Panc1 (cell line): ENCODE data around the gene PTPRF.

Experiments
- POLR2AphosphoS5 ChIP-seq: IDR thresholded peaks from 2 replicates; pipeline ENCODE4 v1.6.1; 2012; ENCODE audit warnings: mild to moderate bottlenecking, low read depth, low read length, moderate library complexity
- REST ChIP-seq, 2 experiments: IDR thresholded peaks; 2 replicates each; pipeline ENCODE4 v1.6.1; 2011 to 2012; ENCODE audit warnings: low read depth in 2 of 2, control low read depth in 1 of 2, low read length in 1 of 2, mild to moderate bottlenecking in 1 of 2, moderate library complexity in 1 of 2; ENCODE audit not compliant: insufficient read depth in 1 of 2
- SIN3A ChIP-seq: IDR thresholded peaks from 2 replicates; pipeline ENCODE4 v1.6.1; 2012; ENCODE audit warnings: low read depth, mild to moderate bottlenecking, low read length, moderate library complexity, borderline replicate concordance; ENCODE audit not compliant: insufficient read depth
- TF ChIP-seq, protein P1 (sequence below): fragments of 450-650 bp; IDR thresholded peaks from 2 replicates; pipeline ENCODE4 v1.5.1; 2017; ENCODE audit warnings: mild to moderate bottlenecking

GRCh38 chr1:43531906-43532584 is 1.4 kb downstream of the PTPRF start:
- TF ChIP-seq POLR2AphosphoS5 = no peak
- TF ChIP-seq, protein P1, sequence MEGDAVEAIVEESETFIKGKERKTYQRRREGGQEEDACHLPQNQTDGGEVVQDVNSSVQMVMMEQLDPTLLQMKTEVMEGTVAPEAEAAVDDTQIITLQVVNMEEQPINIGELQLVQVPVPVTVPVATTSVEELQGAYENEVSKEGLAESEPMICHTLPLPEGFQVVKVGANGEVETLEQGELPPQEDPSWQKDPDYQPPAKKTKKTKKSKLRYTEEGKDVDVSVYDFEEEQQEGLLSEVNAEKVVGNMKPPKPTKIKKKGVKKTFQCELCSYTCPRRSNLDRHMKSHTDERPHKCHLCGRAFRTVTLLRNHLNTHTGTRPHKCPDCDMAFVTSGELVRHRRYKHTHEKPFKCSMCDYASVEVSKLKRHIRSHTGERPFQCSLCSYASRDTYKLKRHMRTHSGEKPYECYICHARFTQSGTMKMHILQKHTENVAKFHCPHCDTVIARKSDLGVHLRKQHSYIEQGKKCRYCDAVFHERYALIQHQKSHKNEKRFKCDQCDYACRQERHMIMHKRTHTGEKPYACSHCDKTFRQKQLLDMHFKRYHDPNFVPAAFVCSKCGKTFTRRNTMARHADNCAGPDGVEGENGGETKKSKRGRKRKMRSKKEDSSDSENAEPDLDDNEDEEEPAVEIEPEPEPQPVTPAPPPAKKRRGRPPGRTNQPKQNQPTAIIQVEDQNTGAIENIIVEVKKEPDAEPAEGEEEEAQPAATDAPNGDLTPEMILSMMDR = no peak
- no peak for TF ChIP-seq SIN3A
- no peak for TF ChIP-seq REST (IDR thresholded peaks at IDR 0.05; ENCODE audit: insufficient read depth in 1 of 2, low read depth in 2 of 2, low read length in 1 of 2)
